Activated CD4-positive, alpha-beta memory T cell treated with anti-CD3 and anti-CD28 coated beads, Interleukin-2, amount 10 ng/mL, durations not matched to agents 7 days and 5 days (primary cell): ENCODE measurements around the gene GLIS1. TPM values are rescaled to one million over a fixed set of nuclear protein-coding genes. Genes with fewer than 3 reads are reported as not detected.

Source experiments
- CTCF ChIA-PET: fragments of 350-600 bp; sonication (Branson Sonifier 250); formaldehyde crosslinking; loops from one replicate; lab custom pipeline; 2021; ENCODE audit warnings: antibody characterized with exemption, inconsistent platforms; lab: Charles Lee
- POLR2A ChIA-PET: fragments of 350-600 bp; sonication (Branson Sonifier 250); formaldehyde crosslinking; loops from one replicate; lab custom pipeline; 2021; ENCODE audit warnings: antibody characterized with exemption; lab: Charles Lee
- DNase-seq: peaks from one replicate; pipeline ENCODE4 v3.0.0-alpha.2; 2020
- H3K27ac Mint-ChIP-seq: one replicate; pipeline ENCODE4 v1.8.0; 2021; ENCODE audit warnings: mild to moderate bottlenecking, mixed read lengths
- H3K27me3 Mint-ChIP-seq: one replicate; pipeline ENCODE4 v1.8.0; 2021; ENCODE audit warnings: mixed read lengths
- H3K36me3 Mint-ChIP-seq: one replicate; pipeline ENCODE4 v1.8.0; 2021; ENCODE audit warnings: low read depth, mixed read lengths
- H3K4me1 Mint-ChIP-seq: one replicate; pipeline ENCODE4 v1.8.0; 2021; ENCODE audit warnings: mixed read lengths
- H3K4me3 Mint-ChIP-seq: one replicate; pipeline ENCODE4 v1.8.0; 2021; ENCODE audit warnings: mild to moderate bottlenecking, mixed read lengths
- H3K9me3 Mint-ChIP-seq: one replicate; pipeline ENCODE4 v1.8.0; 2021; ENCODE audit warnings: mixed read lengths
- total RNA-seq, 2 experiments: library from RNA; stranded (reverse); gene quantifications; one replicate each; pipeline ENCODE4 v1.2.3, GENCODE V29; 2021

Gene GLIS1
- total RNA-seq, 2 experiments from 2014 or later, result not detected

- no peaks in the 10 kb centered on the region for H3K36me3 Mint-ChIP-seq
- no peak overlapping the region for H3K27ac Mint-ChIP-seq
- CTCF ChIA-PET, result no interaction called here
- POLR2A ChIA-PET, result no interaction called here
- DNase-seq, result no peak
- peaks cover 7% of the 10 kb centered on the region for H3K27me3 Mint-ChIP-seq
- no peaks in the 10 kb centered on the region for H3K4me1 Mint-ChIP-seq
- H3K9me3 Mint-ChIP-seq, result no peaks in the 10 kb centered on the region
- no peak overlapping the region for H3K4me3 Mint-ChIP-seq
Measured at GRCh38 chr1:53553734-53554509, 185.0 kb downstream of the GLIS1 start.

GRCh38 chr1:53552981-53553733 lies 185.8 kb downstream of the GLIS1 start:
- Mint-ChIP-seq H3K4me1 (no peaks in the 10 kb centered on the region), H3K4me3 (no peak overlapping the region), H3K36me3 (no peaks in the 10 kb centered on the region), H3K27me3 (peaks cover 9% of the 10 kb centered on the region), H3K9me3 (no peaks in the 10 kb centered on the region), H3K27ac (no peak overlapping the region)
- ChIA-PET CTCF (no interaction called here), POLR2A (no interaction called here)
- no peak for DNase-seq

GRCh38 chr1:53552146-53552861 lies 186.7 kb downstream of the GLIS1 start:
- H3K27me3 Mint-ChIP-seq, result peaks cover 9% of the 10 kb centered on the region
- DNase-seq, result no peak
- H3K27ac Mint-ChIP-seq, result no peak overlapping the region
- ChIA-PET CTCF (no interaction called here), POLR2A (no interaction called here)
- no peaks in the 10 kb centered on the region for H3K4me1 Mint-ChIP-seq
- H3K9me3 Mint-ChIP-seq, result no peaks in the 10 kb centered on the region
- H3K36me3 Mint-ChIP-seq, result no peaks in the 10 kb centered on the region
- no peak overlapping the region for H3K4me3 Mint-ChIP-seq

DNA sequence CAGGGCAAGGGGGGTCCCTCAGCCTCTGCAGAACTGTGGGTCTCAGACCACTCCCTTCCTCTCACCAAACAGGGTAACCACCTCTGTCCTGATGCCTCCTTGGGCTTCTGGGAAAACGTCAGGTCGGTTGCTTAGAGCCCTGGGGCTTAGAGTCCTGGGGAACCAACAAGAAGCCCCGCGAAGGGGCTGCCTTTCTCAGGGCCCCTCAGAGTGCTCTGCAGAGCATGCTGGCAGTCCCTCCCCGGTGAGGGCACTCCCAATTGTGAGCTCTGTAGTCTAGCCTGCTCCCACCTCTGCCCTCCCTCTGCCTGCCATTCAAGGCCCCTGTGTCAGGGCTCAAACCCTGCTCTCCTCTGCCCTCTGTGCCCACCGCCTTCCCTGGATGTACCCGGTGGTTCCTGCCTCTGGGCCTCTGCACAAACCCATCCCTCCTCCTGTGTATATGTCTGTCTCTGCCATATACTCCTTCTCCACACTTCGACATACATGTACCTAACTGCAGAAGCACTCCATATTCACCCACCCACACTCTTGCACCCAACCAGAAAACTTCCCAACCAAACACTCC lies 187.5 kb downstream of the GLIS1 start:
- CTCF ChIA-PET, result no interaction called here
- H3K27me3 Mint-ChIP-seq, result peaks cover 9% of the 10 kb centered on the region
- no peak for DNase-seq
- no peaks in the 10 kb centered on the region for H3K4me1 Mint-ChIP-seq
- no peaks in the 10 kb centered on the region for H3K9me3 Mint-ChIP-seq
- H3K4me3 Mint-ChIP-seq, result no peak overlapping the region
- no peaks in the 10 kb centered on the region for H3K36me3 Mint-ChIP-seq
- H3K27ac Mint-ChIP-seq, result no peak overlapping the region
- POLR2A ChIA-PET, result no interaction called here

- H3K9me3 Mint-ChIP-seq, result no peaks in the 10 kb centered on the region
- peaks cover 9% of the 10 kb centered on the region for H3K27me3 Mint-ChIP-seq
- POLR2A ChIA-PET, result no interaction called here
- H3K4me3 Mint-ChIP-seq, result no peak overlapping the region
- CTCF ChIA-PET, result no interaction called here
- no peak for DNase-seq
- no peaks in the 10 kb centered on the region for H3K4me1 Mint-ChIP-seq
- no peak overlapping the region for H3K27ac Mint-ChIP-seq
- H3K36me3 Mint-ChIP-seq, result no peaks in the 10 kb centered on the region
Measured at GRCh38 chr1:53550201-53550741, 188.7 kb downstream of the GLIS1 start.

- Mint-ChIP-seq H3K27ac (no peak overlapping the region), H3K36me3 (no peaks in the 10 kb centered on the region), H3K9me3 (no peaks in the 10 kb centered on the region), H3K4me1 (no peaks in the 10 kb centered on the region), H3K4me3 (no peak overlapping the region), H3K27me3 (peaks cover 9% of the 10 kb centered on the region)
- ChIA-PET POLR2A (no interaction called here), CTCF (no interaction called here)
- no peak for DNase-seq
Measured at GRCh38 chr1:53549781-53550180, 189.2 kb downstream of the GLIS1 start.

- H3K9me3 Mint-ChIP-seq, result no peaks in the 10 kb centered on the region
- ChIA-PET CTCF (no interaction called here), POLR2A (no interaction called here)
- peaks cover 9% of the 10 kb centered on the region for H3K27me3 Mint-ChIP-seq
- no peak for DNase-seq
- no peak overlapping the region for H3K27ac Mint-ChIP-seq
- no peaks in the 10 kb centered on the region for H3K36me3 Mint-ChIP-seq
- H3K4me1 Mint-ChIP-seq, result no peaks in the 10 kb centered on the region
- no peak overlapping the region for H3K4me3 Mint-ChIP-seq
Measured at GRCh38 chr1:53549287-53549686, 189.7 kb downstream of the GLIS1 start.

DNA sequence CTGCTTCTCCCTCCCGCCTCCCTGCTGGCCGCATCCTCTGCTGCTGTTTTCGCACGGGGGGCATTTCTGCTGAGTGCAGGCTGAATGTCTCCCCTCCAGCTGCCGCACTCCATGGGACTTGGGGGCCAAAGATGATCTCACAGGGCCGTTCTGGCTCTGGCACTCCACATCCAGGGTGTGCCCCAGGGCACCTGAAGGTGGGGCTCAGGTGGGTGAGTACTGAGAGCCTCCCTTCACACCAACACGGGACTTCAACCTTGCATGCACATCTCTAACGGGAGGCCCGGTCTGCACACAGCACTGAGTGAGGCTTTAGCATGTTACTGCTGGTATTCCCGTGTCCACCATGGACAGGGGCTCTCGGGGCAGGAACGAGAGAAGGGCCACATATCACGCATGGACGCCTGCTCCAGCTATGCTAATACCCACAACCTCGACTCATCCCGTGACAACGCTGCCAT lies 190.9 kb downstream of the GLIS1 start:
- Mint-ChIP-seq H3K9me3 (no peaks in the 10 kb centered on the region), H3K4me3 (no peak overlapping the region), H3K36me3 (no peaks in the 10 kb centered on the region), H3K27ac (no peak overlapping the region), H3K4me1 (no peaks in the 10 kb centered on the region), H3K27me3 (peaks cover 9% of the 10 kb centered on the region)
- no peak for DNase-seq
- CTCF ChIA-PET, result no interaction called here
- POLR2A ChIA-PET, result no interaction called here

GRCh38 chr1:53547231-53547790 lies 191.7 kb downstream of the GLIS1 start:
- Mint-ChIP-seq H3K4me1 (no peaks in the 10 kb centered on the region), H3K9me3 (no peaks in the 10 kb centered on the region), H3K27ac (no peak overlapping the region), H3K4me3 (no peak overlapping the region), H3K27me3 (peaks cover 9% of the 10 kb centered on the region), H3K36me3 (no peaks in the 10 kb centered on the region)
- ChIA-PET CTCF (no interaction called here), POLR2A (no interaction called here)
- no peak for DNase-seq

- H3K27me3 Mint-ChIP-seq, result peaks cover 7% of the 10 kb centered on the region
- no peaks in the 10 kb centered on the region for H3K36me3 Mint-ChIP-seq
- CTCF ChIA-PET, result no interaction called here
- DNase-seq, result no peak
- no peaks in the 10 kb centered on the region for H3K4me1 Mint-ChIP-seq
- H3K4me3 Mint-ChIP-seq, result no peak overlapping the region
- H3K9me3 Mint-ChIP-seq, result no peaks in the 10 kb centered on the region
- no peak overlapping the region for H3K27ac Mint-ChIP-seq
- POLR2A ChIA-PET, result no interaction called here
Measured at GRCh38 chr1:53546409-53547155, 192.4 kb downstream of the GLIS1 start.

GRCh38 chr1:53545663-53546408 lies 193.1 kb downstream of the GLIS1 start:
- no peak for DNase-seq
- Mint-ChIP-seq H3K27ac (no peak overlapping the region), H3K36me3 (no peaks in the 10 kb centered on the region), H3K9me3 (no peaks in the 10 kb centered on the region), H3K27me3 (peaks cover 7% of the 10 kb centered on the region), H3K4me3 (no peak overlapping the region), H3K4me1 (no peaks in the 10 kb centered on the region)
- CTCF ChIA-PET, result no interaction called here
- POLR2A ChIA-PET, result no interaction called here
